ENCODE results near the gene GTF2IRD1. TPM values are rescaled to one million over a fixed set of nuclear protein-coding genes. Genes with fewer than 3 reads are reported as not detected.

GTF2IRD1 gene
- total RNA-seq: 12.5 and 14.4 TPM in 2 replicates

GRCh38 chr7:74453322-74454011, at the start of gene GTF2IRD1:
Gene GTF2IRD1 (plus strand): TSS chr7:74453906. CDS start chr7:74508081, 54,175 bp downstream.

Other genes with a start within 250 kb of the GTF2IRD1 start
- 1.0 TPM in 2 replicates for gene LAT2, start 243.9 kb upstream of the GTF2IRD1 start, total RNA-seq
- gene RFC2, start 199.5 kb upstream of the GTF2IRD1 start, total RNA-seq: 16.8 and 53.4 TPM in 2 replicates
- 18.0 and 38.4 TPM in 2 replicates for gene CLIP2, start 164.5 kb upstream of the GTF2IRD1 start, total RNA-seq
- gene GTF2I, start 203.8 kb downstream of the GTF2IRD1 start, total RNA-seq: 56.7 and 73.6 TPM in 2 replicates

Data from hair follicular keratinocyte (primary cell).